WTC11 (cell line): ENCODE measurements around the gene CSNK1A1L. TPM values are rescaled to one million over a fixed set of nuclear protein-coding genes. Genes with fewer than 3 reads are reported as not detected.

Experiments used
- ATAC-seq: fragments of 200-7000 bp; cut with Tn5 transposase; 2 replicates; pipeline ENCODE4 v1.10.0; 2021; ENCODE audit warnings: mild to moderate bottlenecking, moderate library complexity
- CTCF ChIA-PET: fragments of 300-600 bp; sonication (Branson Sonifier 250); formaldehyde crosslinking; loops from one replicate; lab custom pipeline; 2021; ENCODE audit warnings: antibody characterized with exemption; lab: Charles Lee
- POLR2A ChIA-PET: fragments of 350-600 bp; sonication (Branson Sonifier 250); formaldehyde crosslinking; loops from one replicate; lab custom pipeline; 2021; ENCODE audit warnings: antibody characterized with exemption; lab: Charles Lee
- DNase-seq: peaks from one replicate; pipeline ENCODE4 v3.0.0; 2021; ENCODE audit warnings: low spot score
- H3K27ac Mint-ChIP-seq: 2 replicates; pipeline ENCODE4 v1.8.0; 2021; ENCODE audit warnings: mixed read lengths
- H3K27me3 Mint-ChIP-seq: 2 replicates; pipeline ENCODE4 v1.8.0; 2021; ENCODE audit warnings: low read depth, mild to moderate bottlenecking, moderate library complexity, mixed read lengths
- H3K36me3 Mint-ChIP-seq: 2 replicates; pipeline ENCODE4 v1.8.0; 2021; ENCODE audit warnings: mixed read lengths
- H3K4me1 Mint-ChIP-seq: 2 replicates; pipeline ENCODE4 v1.8.0; 2022; ENCODE audit warnings: mixed read lengths
- H3K4me3 Mint-ChIP-seq: 2 replicates; pipeline ENCODE4 v1.8.0; 2021; ENCODE audit warnings: mild to moderate bottlenecking, moderate library complexity, mixed read lengths
- H3K9me3 Mint-ChIP-seq: 2 replicates; pipeline ENCODE4 v1.8.0; 2021; ENCODE audit warnings: mixed read lengths
- ARID4B ChIP-seq: sonication (generic); formaldehyde crosslinking; IDR thresholded peaks from 2 replicates; pipeline ENCODE4 v1.8.0; 2023; ENCODE audit warnings: missing genetic modification reagents, mild to moderate bottlenecking, borderline replicate concordance
- ERG ChIP-seq: fragments of 250-450 bp; sonication (Bioruptor Pico); IDR thresholded peaks from 2 replicates; pipeline ENCODE4 v1.8.0; 2021; ENCODE audit warnings: mild to moderate bottlenecking
- ESRRA ChIP-seq: sonication (generic); formaldehyde crosslinking; IDR thresholded peaks from 2 replicates; pipeline ENCODE4 v1.8.1; 2022; ENCODE audit warnings: mild to moderate bottlenecking, missing genetic modification reagents, borderline replicate concordance
- ETV6 ChIP-seq: sonication (generic); formaldehyde crosslinking; IDR thresholded peaks from 2 replicates; pipeline ENCODE4 v1.8.1; 2022; ENCODE audit warnings: mild to moderate bottlenecking, missing genetic modification reagents
- NFE2L1 ChIP-seq: sonication (generic); formaldehyde crosslinking; IDR thresholded peaks from 2 replicates; pipeline ENCODE4 v1.8.1; 2023; ENCODE audit warnings: missing genetic modification reagents
- NR1H2 ChIP-seq: sonication (generic); formaldehyde crosslinking; IDR thresholded peaks from 2 replicates; pipeline ENCODE4 v1.9.0; 2021; ENCODE audit warnings: mild to moderate bottlenecking, moderate library complexity, missing genetic modification reagents
- NR2C2 ChIP-seq: sonication (generic); formaldehyde crosslinking; IDR thresholded peaks from 2 replicates; pipeline ENCODE4 v1.8.0; 2022; ENCODE audit warnings: mild to moderate bottlenecking, missing genetic modification reagents
- RORB ChIP-seq: fragments of 250-450 bp; sonication (Bioruptor Pico); IDR thresholded peaks from 2 replicates; pipeline ENCODE4 v1.9.0; 2021; ENCODE audit warnings: mild to moderate bottlenecking
- SMAD3 ChIP-seq: sonication (generic); formaldehyde crosslinking; IDR thresholded peaks from 2 replicates; pipeline ENCODE4 v1.8.0; 2022; ENCODE audit warnings: missing genetic modification reagents, mild to moderate bottlenecking, borderline replicate concordance
- SOX15 ChIP-seq: fragments of 250-450 bp; sonication (Bioruptor Pico); IDR thresholded peaks from 2 replicates; pipeline ENCODE4 v1.9.0; 2021; ENCODE audit warnings: mild to moderate bottlenecking
- SP1 ChIP-seq: sonication (generic); formaldehyde crosslinking; conservative IDR thresholded peaks from 2 replicates; pipeline ENCODE4 v1.8.1; 2022; ENCODE audit warnings: missing genetic modification reagents
- TEAD1 ChIP-seq: sonication (generic); formaldehyde crosslinking; IDR thresholded peaks from 2 replicates; pipeline ENCODE4 v1.8.0; 2022; ENCODE audit warnings: mild to moderate bottlenecking, missing genetic modification reagents
- TP53 ChIP-seq: sonication (generic); formaldehyde crosslinking; IDR thresholded peaks from 2 replicates; pipeline ENCODE4 v1.8.1; 2023; ENCODE audit warnings: mild to moderate bottlenecking, missing genetic modification reagents
- ZBTB21 ChIP-seq: sonication (generic); formaldehyde crosslinking; IDR thresholded peaks from 2 replicates; pipeline ENCODE4 v1.8.1; 2023; ENCODE audit warnings: mild to moderate bottlenecking, missing genetic modification reagents, borderline replicate concordance
- ZNF263 ChIP-seq: sonication (generic); formaldehyde crosslinking; IDR thresholded peaks from 2 replicates; pipeline ENCODE4 v1.8.1; 2022; ENCODE audit warnings: low read depth, mild to moderate bottlenecking, moderate library complexity, missing genetic modification reagents
- ZNF396 ChIP-seq: fragments of 250-450 bp; sonication (Bioruptor Pico); IDR thresholded peaks from 2 replicates; pipeline ENCODE4 v1.8.0; 2021; ENCODE audit warnings: mild to moderate bottlenecking, moderate library complexity, borderline replicate concordance
- ZNF425 ChIP-seq: fragments of 250-450 bp; sonication (Bioruptor Pico); conservative IDR thresholded peaks from 2 replicates; pipeline ENCODE4 v1.9.0; 2021; ENCODE audit warnings: mild to moderate bottlenecking
- total RNA-seq: library from RNA; stranded (reverse); gene quantifications from 3 replicates; pipeline ENCODE4 v1.2.3, GENCODE V29; 2021
- TF ChIP-seq, protein P1 (sequence below): sonication (generic); formaldehyde crosslinking; IDR thresholded peaks from 2 replicates; pipeline ENCODE4 v1.8.1; 2023; ENCODE audit warnings: mild to moderate bottlenecking, missing genetic modification reagents, moderate library complexity
- TF ChIP-seq, protein P2 (sequence below): sonication (generic); formaldehyde crosslinking; IDR thresholded peaks from 2 replicates; pipeline ENCODE4 v1.8.1; 2022; ENCODE audit warnings: missing genetic modification reagents, borderline replicate concordance
- TF ChIP-seq, protein P3 (sequence below): sonication (generic); formaldehyde crosslinking; IDR thresholded peaks from 2 replicates; pipeline ENCODE4 v1.8.1; 2023; ENCODE audit warnings: mild to moderate bottlenecking, missing genetic modification reagents

Gene CSNK1A1L
- total RNA-seq, 1 experiment from 2014 or later, result not detected

DNA sequence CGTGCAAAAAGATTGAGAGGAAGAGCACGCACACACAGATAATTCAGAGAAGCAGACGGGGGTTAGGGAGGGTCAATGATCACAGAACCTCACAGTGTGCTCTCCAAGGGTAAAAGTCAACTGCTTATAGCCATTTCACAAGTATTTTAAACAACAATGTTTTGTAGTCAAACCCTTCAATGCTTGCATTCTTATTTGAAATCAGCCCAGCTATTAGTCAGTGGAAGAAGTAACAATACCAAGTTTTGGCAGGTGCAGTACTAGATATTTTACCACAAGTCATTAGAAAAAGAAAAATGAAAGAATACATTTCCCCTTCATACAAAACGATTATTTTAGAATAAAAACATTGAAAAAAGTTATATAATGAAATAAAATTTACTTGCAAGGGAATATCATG is 2.6 kb downstream of the CSNK1A1L start:
- H3K9me3 Mint-ChIP-seq, result peaks cover 7% of the 10 kb centered on the region
- no peak for DNase-seq
- H3K4me1 Mint-ChIP-seq, result peaks cover 25% of the 10 kb centered on the region
- no peak for ATAC-seq
- H3K27ac Mint-ChIP-seq, result no peak overlapping the region
- no peaks in the 10 kb centered on the region for H3K27me3 Mint-ChIP-seq
- no peak for TF ChIP-seq TP53 (CRISPR knock-in tag)
- TF ChIP-seq ZNF425 (CRISPR knock-in tag), result no peak
- TF ChIP-seq ARID4B, result no peak
- no peak for TF ChIP-seq ZBTB21 (CRISPR knock-in tag)
- TF ChIP-seq ZNF263 (CRISPR knock-in tag), result no peak
- no peak for TF ChIP-seq ERG (CRISPR knock-in tag)
- TF ChIP-seq ESRRA (CRISPR knock-in tag), result no peak
- no peak for TF ChIP-seq SOX15 (CRISPR knock-in tag)
- TF ChIP-seq SMAD3, result no peak
- no peak for TF ChIP-seq RORB (CRISPR knock-in tag)
- TF ChIP-seq, protein P1, sequence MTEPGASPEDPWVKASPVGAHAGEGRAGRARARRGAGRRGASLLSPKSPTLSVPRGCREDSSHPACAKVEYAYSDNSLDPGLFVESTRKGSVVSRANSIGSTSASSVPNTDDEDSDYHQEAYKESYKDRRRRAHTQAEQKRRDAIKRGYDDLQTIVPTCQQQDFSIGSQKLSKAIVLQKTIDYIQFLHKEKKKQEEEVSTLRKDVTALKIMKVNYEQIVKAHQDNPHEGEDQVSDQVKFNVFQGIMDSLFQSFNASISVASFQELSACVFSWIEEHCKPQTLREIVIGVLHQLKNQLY (CRISPR knock-in tag), result no peak
- no peak for TF ChIP-seq SP1 (CRISPR knock-in tag)
- no peak for TF ChIP-seq NR2C2
- TF ChIP-seq ZNF396 (CRISPR knock-in tag), result no peak
- TF ChIP-seq NFE2L1 (CRISPR knock-in tag), result no peak
- TF ChIP-seq NR1H2 (CRISPR knock-in tag), result no peak
- TF ChIP-seq, protein P2, sequence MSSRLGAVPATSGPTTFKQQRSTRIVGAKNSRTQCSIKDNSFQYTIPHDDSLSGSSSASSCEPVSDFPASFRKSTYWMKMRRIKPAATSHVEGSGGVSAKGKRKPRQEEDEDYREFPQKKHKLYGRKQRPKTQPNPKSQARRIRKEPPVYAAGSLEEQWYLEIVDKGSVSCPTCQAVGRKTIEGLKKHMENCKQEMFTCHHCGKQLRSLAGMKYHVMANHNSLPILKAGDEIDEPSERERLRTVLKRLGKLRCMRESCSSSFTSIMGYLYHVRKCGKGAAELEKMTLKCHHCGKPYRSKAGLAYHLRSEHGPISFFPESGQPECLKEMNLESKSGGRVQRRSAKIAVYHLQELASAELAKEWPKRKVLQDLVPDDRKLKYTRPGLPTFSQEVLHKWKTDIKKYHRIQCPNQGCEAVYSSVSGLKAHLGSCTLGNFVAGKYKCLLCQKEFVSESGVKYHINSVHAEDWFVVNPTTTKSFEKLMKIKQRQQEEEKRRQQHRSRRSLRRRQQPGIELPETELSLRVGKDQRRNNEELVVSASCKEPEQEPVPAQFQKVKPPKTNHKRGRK (CRISPR knock-in tag), result no peak
- TF ChIP-seq, protein P3, sequence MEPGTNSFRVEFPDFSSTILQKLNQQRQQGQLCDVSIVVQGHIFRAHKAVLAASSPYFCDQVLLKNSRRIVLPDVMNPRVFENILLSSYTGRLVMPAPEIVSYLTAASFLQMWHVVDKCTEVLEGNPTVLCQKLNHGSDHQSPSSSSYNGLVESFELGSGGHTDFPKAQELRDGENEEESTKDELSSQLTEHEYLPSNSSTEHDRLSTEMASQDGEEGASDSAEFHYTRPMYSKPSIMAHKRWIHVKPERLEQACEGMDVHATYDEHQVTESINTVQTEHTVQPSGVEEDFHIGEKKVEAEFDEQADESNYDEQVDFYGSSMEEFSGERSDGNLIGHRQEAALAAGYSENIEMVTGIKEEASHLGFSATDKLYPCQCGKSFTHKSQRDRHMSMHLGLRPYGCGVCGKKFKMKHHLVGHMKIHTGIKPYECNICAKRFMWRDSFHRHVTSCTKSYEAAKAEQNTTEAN (CRISPR knock-in tag), result no peak
- TF ChIP-seq ETV6 (CRISPR knock-in tag), result no peak
- TF ChIP-seq TEAD1 (CRISPR knock-in tag), result no peak
- ChIA-PET POLR2A (no interaction called here), CTCF (no interaction called here)
- no peak overlapping the region for H3K4me3 Mint-ChIP-seq
- peaks cover 2% of the 10 kb centered on the region for H3K36me3 Mint-ChIP-seq
